ENCODE data around the gene TSPYL4.

TSPYL4 gene

DNA sequence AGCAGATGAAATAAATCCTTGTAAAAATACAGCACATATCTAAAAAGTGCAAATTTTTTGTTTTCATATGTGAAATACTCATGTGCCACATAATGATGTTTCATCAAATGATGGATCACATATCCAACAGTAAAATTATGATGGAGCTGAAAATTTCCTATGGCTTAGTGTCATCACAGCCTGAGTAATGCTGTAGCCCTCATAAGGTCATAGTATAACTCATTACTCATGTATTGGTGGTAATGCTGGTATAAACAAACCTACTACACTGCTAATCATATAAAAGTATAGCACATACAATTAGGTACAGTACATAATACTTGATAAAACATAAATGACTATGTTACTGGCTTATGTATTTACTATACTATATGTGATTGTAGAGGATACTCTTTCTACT lies 12.9 kb upstream of the TSPYL4 start:
- TF ChIP-seq TAF1 (IDR thresholded peaks at IDR 0.05; ENCODE audit: borderline replicate concordance, insufficient read depth, low read length) (no peak), FOXP2 (optimal IDR thresholded peaks at IDR 0.05; ENCODE audit: borderline replicate concordance, extremely low read depth, extremely low read length, insufficient read depth) (no peak), POLR2AphosphoS5 (IDR thresholded peaks at IDR 0.05; ENCODE audit: low read depth, low read length) (no peak), SIN3A (IDR thresholded peaks at IDR 0.05; ENCODE audit: borderline replicate concordance, insufficient read depth, low read length) (no peak)
- TF ChIP-seq, protein P1, sequence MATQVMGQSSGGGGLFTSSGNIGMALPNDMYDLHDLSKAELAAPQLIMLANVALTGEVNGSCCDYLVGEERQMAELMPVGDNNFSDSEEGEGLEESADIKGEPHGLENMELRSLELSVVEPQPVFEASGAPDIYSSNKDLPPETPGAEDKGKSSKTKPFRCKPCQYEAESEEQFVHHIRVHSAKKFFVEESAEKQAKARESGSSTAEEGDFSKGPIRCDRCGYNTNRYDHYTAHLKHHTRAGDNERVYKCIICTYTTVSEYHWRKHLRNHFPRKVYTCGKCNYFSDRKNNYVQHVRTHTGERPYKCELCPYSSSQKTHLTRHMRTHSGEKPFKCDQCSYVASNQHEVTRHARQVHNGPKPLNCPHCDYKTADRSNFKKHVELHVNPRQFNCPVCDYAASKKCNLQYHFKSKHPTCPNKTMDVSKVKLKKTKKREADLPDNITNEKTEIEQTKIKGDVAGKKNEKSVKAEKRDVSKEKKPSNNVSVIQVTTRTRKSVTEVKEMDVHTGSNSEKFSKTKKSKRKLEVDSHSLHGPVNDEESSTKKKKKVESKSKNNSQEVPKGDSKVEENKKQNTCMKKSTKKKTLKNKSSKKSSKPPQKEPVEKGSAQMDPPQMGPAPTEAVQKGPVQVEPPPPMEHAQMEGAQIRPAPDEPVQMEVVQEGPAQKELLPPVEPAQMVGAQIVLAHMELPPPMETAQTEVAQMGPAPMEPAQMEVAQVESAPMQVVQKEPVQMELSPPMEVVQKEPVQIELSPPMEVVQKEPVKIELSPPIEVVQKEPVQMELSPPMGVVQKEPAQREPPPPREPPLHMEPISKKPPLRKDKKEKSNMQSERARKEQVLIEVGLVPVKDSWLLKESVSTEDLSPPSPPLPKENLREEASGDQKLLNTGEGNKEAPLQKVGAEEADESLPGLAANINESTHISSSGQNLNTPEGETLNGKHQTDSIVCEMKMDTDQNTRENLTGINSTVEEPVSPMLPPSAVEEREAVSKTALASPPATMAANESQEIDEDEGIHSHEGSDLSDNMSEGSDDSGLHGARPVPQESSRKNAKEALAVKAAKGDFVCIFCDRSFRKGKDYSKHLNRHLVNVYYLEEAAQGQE (IDR thresholded peaks at IDR 0.05; ENCODE audit: insufficient read depth in 1 of 2, low read depth in 2 of 2, low read length in 2 of 2) = no peak

DNA sequence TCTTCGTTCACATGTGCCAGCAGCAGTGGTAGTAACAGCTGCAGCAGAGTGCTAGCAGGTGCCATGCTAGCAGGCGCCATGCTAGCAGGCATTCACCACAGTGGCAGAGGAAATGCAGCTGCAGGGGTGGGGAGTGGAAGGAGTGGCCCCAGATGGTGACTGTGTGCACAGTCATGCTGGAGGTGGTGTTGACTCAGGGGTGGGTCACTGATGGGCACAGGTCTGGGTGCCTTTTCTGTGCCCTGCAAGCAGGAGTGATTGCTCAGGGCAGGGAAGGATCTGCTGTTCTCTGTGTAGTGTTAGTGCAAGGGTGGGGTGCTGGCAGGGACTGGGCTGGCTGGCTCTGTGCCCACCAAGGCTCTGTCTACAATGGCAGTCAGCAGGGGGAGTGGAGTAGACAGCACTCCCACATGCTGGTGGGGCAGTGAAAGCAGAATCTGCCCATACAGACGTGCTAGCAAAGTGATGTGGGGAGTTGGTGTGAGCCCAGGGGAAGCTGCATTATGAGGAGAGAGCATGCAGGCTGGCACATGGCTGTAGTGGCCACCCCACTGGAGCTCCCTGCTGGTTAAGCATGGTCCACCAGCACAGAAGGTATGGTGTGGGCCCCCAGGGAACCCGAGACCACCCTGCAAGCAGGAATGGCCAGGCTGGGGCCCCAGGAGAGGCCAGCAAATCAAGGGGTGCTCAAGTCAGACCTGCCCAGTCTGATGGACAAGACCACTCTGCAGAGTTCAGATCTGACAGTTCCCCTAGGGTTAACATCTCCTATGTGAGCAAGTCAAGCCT lies 11.4 kb upstream of the TSPYL4 start:
- TF ChIP-seq TAF1 (IDR thresholded peaks at IDR 0.05; ENCODE audit: borderline replicate concordance, insufficient read depth, low read length) = no peak
- TF ChIP-seq SIN3A (IDR thresholded peaks at IDR 0.05; ENCODE audit: borderline replicate concordance, insufficient read depth, low read length) = no peak
- no peak for TF ChIP-seq POLR2AphosphoS5 (IDR thresholded peaks at IDR 0.05; ENCODE audit: low read depth, low read length)
- no peak for TF ChIP-seq FOXP2 (optimal IDR thresholded peaks at IDR 0.05; ENCODE audit: borderline replicate concordance, extremely low read depth, extremely low read length, insufficient read depth)
- TF ChIP-seq, protein P1 (IDR thresholded peaks at IDR 0.05; ENCODE audit: insufficient read depth in 1 of 2, low read depth in 2 of 2, low read length in 2 of 2) = no peak

DNA sequence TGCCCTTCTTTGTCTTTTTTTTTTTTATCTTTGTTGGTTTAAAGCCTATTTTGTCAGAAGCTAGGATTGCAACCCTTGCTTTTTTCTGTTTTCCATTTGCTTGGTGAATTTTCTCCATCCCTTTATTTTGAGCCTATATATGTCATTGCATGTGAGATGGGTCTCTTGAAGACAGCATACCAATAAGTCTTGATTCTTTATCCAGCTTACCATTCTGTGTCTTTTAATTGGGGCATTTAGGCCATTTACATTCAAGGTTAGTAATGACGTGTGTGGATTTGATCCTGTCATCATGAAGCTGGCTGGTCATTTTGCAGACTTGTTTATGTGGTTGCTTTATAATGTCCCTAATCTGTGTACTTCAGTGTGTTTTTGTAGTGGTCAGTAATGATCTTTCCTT lies 9.5 kb upstream of the TSPYL4 start:
- TF ChIP-seq FOXP2 (optimal IDR thresholded peaks at IDR 0.05; ENCODE audit: borderline replicate concordance, extremely low read depth, extremely low read length, insufficient read depth) = no peak

DNA sequence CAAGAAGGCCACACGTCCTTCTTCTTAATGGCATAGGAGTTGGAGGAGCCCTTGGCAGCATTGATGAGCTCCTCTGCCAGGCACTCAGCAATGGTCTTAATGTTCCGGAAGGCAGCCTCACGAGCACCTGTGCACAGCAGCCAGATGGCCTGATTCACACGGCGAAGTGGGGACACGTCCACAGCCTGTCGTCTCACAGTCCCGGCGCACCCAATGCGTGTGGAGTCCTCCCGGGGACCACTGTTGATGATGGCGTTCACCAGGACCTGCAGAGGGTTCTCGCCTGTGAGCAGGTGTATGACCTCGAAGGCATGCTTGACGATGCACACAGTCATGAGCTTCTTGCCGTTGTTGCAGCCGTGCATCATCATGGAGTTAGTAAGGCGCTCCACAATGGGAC lies 4.6 kb upstream of the TSPYL4 start:
- TF ChIP-seq SIN3A (IDR thresholded peaks at IDR 0.05; ENCODE audit: borderline replicate concordance, insufficient read depth, low read length) (no peak), TAF1 (IDR thresholded peaks at IDR 0.05; ENCODE audit: borderline replicate concordance, insufficient read depth, low read length) (no peak), FOXP2 (optimal IDR thresholded peaks at IDR 0.05; ENCODE audit: borderline replicate concordance, extremely low read depth, extremely low read length, insufficient read depth) (no peak), POLR2AphosphoS5 (IDR thresholded peaks at IDR 0.05; ENCODE audit: low read depth, low read length) (no peak)
- TF ChIP-seq, protein P1 (IDR thresholded peaks at IDR 0.05; ENCODE audit: insufficient read depth in 1 of 2, low read depth in 2 of 2, low read length in 2 of 2) = no peak

DNA sequence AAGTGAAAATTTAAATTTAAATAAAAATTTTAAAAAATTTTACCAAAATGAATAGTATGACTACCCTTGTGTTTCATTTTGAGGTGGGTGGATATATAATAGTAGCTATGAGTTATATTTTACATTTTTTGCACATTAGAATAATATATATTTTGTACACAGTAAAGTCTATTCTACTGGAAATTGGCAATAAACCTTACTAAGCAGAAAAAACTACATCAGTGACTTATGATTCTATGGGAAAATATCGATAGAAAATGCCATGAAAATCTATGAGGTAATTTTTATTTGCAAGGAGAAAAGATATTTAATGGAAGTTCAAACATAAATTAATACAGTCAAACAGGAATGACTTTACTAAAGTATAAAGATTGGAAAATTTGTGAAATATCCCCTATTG lies 2.8 kb upstream of the TSPYL4 start:
- TF ChIP-seq SIN3A (IDR thresholded peaks at IDR 0.05; ENCODE audit: borderline replicate concordance, insufficient read depth, low read length) (no peak), POLR2AphosphoS5 (IDR thresholded peaks at IDR 0.05; ENCODE audit: low read depth, low read length) (no peak), TAF1 (IDR thresholded peaks at IDR 0.05; ENCODE audit: borderline replicate concordance, insufficient read depth, low read length) (no peak), FOXP2 (optimal IDR thresholded peaks at IDR 0.05; ENCODE audit: borderline replicate concordance, extremely low read depth, extremely low read length, insufficient read depth) (no peak)
- TF ChIP-seq, protein P1 (IDR thresholded peaks at IDR 0.05; ENCODE audit: insufficient read depth in 1 of 2, low read depth in 2 of 2, low read length in 2 of 2) = no peak

Data from PFSK-1 (cell line).